NCI-H1417 treated with DMSO at 0.1 percent for 48 hours (cell line): ENCODE data around the gene ATRN.

Source experiments
- DNase-seq: peaks from one replicate; lab custom pipeline; 2025; lab: John Stamatoyannopoulos, UW

The ATRN gene

DNA sequence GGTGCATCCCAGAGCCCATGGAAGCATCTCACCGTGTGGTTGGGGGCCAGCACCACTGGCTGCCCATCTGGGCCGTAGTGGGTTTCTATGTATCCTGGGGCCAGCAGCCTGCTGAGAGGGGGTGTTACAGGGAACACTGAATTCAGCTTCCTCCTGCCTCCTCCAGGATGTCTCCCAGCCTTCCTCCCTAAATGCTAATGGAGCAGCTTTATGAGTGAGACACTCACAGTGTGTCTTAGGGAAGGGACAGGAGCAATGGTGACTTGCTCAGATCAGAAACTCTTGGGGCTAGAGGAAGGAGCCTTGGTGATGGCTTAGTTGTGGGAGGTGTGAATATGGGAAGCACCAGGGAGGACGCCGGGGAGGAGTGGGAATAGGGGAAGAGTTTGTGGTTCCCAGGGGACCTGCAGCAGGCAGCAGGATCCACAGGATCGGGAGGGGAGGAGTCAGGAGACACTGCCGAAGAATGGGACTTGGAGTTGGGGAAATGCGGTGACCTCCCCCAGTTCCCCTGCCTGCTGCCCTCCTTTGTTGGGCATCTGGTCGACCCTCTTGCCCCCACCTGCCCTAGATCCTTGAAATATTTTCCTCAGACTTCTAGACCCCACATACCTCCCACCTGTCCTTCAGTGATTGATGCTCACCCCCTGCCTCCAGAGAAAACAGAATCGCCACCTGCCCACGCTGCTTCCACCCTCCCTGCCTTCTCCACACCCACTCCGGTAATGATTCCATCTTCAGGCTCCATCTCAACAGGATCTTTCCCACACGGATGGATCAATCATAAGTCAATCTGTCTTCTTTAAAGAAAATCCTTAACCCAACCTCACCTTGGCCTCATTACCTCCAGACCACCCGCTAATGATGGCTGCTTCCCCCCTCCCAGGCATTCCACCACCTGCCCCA is 204.4 kb downstream of the ATRN start:
- no peak for DNase-seq

DNA sequence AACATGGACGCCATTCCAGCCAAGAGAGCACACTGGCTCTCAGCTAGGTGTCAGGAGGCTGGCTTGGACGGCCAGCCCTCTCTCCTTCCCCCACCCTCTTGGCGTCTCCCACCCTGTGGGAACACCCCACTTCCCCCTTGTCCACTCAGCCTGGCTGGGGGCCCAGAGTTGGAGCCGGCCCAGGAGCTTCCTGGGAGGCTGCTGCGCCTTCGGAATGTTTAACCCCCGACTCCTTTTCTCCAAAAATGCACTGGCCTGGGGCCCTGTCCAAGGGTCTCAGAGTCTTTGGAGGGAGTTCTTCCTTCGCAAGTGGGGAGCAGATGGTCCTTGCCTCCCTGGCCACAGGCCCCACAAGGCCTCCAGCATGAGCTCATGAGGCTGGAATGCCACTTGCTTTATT is 206.9 kb downstream of the ATRN start:
- no peak for DNase-seq

DNA sequence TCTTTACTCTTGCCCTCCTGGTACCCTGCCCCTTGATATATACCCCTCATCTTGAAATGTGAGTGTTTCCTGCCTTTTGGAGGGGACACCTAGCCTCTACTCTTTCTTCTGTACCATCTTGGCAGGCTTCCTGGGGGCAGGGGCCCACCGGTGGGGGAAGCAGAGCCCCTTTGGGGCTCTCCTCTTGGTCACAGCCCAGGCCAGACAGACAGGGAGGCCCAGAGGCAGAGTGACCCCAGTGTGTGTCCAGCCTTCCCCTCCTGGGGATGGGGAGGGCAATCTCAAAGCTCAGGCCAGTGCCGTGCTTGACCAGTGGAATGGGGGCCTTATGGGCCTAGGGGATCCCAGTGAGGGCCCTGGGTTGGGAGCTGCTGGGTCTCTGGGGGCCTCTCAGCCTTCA is 207.4 kb downstream of the ATRN start:
- no peak for DNase-seq

DNA sequence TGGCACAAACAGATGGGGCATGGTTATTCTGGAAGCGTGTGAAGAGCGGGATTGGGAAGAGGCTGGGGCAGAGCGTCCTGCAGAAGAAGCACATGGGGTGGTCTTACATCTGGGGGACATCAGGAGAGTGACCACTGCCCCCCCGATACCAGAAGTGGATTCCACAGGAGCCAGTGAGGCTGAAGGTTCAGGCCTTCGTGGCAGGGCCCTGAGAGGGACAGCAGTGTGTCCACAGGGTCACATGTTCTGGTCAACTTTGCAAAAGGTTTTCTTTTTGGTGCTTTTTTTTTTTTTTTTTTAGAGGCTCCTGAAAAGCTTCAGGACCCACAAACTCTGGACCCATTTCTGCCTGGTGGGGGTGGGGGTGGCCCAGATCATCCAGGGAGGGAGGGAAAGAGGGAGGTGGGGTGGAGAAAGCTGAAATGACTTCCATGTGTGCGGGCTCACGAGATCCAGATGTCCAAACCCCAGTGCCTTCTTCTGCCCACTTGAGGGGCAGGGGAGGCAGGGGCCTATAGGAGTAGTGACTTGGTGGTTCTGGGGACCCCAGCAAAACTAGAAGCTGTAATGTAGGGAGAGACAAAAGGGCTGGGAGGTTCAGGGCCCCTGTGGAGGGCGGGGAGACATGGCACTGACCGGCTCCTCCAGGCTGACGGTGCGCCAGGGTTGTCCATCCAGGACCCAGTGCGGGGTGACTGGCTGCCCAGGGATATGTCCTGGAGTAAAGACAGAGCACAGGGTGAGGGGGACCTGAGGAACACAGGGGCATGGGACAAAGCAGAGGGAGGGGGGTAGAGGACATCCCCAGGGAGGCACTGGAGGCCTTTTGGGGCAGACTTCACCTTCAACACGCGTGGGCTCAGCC is 208.3 kb downstream of the ATRN start:
- DNase-seq, result no peak

DNA sequence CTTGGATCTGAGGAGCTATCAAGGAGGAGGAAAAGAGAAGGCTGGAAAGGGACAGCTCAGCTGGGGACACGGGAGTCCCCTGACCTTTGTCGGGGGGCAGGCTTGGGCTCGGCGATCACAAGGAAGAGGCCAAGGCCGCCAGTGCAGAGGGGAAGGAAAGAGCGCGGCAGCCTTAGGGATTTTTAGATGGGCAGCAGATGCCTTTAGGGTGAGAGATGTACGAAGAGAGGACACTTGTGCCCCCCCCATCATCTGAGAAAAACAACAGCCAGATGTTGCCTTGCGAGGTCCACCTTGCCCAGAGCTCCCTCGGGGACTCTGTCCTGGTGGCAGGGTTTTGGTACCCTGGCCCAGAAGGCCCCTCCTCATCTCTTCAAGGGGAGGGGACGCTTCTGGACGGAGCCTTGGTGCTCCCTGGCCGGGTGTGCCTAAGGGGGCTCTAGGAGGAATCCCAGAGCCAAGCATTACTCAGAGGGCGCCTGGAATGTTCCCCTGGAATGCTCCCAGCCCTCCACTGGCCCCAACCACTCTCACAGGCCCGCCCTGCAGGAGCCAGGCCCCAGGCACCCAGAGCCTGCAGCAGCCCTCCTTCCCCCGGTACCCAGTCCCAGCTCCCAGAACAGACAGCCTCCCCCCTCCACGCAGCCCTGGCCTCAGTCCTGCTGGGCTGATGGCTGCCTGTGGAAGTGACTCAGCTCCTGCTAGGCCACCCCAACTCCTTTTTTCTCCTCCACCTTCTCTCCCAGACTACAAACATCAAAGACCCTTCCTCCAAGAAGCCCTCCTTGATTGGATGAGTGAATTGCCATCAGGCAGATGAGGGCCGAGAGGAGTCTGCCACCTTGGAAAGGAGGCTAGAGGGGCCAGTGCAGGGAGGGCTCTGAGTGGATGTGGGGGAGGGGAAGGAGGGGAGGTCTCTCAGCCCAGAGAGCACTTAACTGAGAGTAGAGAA is 209.2 kb downstream of the ATRN start:
- DNase-seq, result no peak

DNA sequence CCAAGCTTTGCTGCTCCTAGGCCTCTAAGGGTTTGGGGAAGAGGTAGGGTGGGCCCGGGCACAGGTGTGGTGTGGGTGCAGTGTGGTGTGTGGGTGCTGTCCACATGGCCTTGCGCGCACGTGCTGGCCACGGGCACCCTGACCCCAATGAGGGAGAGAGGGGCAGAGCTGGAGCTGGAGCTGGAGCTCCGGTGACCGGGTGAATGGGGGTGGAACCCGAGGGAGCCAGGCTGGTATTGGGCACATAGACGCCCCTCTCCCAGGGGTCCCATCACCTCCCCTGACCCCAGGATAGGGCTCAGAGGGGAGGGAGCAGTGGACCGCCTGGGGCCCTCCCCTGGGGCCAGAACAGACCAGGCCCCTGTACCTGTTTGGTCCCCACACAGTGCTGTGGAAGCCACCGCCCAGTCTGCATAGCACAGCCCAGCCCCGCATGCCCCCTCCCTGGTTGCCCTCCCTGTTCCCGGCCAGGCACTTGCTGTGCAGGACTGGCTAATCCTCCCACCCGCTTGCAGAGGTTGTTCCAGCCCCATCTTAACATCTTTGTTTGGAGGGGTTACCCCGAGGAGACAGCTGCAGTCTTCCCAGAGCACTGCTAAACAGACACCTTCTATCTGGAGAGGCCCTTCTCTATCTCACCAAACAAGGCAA is 210.0 kb downstream of the ATRN start:
- no peak for DNase-seq

DNA sequence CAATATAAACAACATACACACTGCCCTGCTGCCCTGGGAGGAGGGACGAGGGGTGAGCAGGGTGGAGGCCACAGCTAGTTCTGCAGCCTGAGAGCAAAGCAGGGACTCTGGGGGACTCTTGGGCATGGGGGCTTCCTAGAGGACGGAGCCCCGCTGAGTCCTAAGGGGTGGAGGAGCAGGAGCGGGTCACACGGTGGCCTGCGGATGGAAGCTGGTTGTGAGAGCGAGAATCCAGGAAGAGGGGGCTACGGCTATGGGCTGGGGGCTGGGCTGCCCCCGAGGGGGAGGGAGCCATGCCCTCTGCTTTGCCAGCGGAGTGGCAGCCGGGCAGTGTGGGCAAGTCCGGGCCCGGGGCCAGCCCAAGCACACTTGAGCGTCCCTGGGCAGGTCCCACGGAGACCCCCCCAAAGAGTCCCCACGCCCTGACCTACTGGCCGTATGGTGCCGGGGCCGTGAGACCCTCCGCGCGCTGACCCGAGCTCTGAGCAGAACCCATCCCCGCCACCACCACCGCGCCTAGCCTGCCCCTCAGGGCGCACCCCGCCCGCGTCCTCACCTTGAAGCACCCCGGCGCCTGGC is 210.6 kb downstream of the ATRN start:
- no peak for DNase-seq

DNA sequence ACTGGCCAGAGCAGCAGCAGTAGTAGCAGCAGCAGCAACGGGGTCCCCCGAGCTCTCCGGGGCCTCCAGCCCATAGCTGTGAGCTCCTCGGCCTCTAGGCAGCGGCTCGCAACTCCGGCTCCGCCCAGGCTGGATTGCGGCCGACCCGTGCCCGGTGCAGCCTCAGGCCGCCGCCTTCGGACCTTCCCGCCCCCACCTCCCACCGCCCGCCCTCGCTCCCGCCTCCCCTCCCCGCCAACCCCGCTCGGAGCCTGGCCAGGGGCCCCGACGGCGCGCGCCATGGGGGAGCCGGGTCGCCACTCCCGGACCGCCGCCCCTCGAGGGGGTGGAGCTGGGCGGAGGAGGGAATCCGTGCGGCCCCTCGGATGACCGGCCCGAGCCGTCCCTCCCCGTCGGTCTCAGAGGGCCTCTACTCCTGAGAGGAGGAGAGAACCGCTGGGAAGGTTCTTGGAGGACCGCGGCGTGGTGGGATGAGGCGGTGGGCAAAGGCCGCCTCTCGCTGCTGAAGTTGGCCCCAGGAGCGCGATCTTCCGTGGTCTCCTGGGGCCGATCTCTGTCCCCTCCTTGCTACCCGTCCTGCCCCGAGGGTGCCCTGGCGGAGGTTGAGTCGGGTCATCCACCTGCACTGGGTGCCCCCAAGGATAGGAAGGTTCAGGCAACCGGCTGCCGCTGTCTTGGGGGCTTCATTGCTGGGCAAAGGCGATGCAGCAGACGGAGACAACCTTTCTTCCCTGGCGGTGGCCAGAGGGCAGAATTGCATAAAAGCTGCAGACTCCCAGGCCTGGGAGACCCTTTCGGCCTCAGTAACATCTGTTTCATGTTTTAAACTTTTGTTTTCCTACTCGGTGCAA is 211.3 kb downstream of the ATRN start, which contains the start of gene ADAM33:
Gene ADAM33, minus strand, starts transcription at position 80 of the 851 bp plus-strand sequence. Its CDS starts 6 bp downstream, at position 74.
- no peak for DNase-seq

DNA sequence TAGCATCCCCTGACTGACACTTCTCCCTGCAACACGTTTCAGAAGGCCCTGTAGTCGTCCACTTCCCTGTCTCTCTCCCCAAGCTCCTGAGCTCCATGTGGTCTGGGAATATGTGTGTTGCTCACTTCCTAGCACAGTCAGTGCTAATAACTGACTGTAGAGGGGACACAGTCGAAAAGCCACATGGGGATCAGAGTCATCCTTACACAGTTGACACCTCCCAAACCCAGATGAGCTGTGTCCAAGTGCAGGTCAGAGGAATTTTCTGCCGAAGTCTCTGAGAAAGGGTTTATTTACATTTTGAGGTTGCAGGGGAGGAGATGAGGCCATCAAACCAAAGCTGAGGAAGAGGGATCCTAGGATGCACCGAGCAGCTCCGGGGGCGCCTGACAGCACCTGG is 214.5 kb downstream of the ATRN start:
- DNase-seq, result no peak

DNA sequence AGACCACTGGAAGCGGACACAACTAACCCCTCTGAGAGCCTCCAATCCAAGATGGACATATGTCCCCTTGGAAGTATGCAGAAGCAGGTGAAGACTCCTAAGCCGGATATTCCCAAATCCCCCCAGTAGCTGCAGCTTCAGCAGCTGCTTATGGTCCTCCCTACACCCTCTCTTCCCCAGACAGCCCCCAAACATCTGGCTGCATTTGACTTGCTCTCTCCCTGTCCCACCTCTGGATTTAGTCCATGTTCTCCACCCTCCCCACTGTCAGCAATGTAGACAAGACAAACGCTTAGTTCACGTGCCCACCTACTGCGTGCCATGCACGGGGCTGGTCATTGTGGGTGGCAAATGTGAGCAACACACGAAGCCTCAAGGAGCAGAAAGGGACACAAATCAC is 215.6 kb downstream of the ATRN start:
- no peak for DNase-seq

DNA sequence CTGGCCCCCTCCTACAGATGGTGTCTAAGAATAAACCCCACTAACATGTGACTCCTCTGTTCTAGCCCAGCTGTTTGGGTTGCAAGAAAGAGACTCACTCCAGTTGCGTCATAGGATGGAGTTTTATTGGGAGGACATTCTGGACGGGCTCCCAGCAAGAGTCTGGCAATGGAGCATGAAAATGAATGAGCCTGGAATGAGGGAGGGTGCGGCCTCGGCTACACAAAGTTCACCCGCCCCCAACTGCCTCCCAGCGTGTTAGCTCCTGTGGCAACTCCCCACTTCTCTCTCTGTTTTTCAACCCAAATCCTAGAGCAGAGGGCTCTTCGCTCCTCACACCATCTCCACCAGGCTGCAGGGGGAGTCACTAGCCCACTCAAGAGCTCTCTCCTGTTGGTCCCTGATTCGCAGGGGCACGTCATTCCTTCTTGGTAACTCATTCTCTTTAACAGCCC is 216.1 kb downstream of the ATRN start:
- no peak for DNase-seq

DNA sequence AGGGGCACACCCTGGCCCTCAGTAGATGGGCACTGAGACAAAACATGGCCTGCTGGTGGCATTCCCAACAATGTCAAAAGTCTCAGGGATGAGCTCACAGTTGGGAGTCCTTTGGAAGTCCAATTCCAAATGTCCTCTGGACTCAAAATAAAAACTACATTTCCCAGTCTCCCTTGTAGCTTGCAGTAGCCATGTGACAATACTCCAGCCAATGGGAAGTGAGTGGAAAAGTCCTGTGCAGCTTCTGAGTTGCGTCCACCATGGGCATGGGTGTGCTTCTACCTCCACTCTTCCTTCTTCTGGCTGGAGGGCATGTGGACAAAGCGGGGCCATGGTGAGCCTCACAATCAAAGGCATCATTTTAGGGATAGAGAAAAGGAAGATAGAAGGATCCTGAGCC is 216.8 kb downstream of the ATRN start:
- DNase-seq, result no peak

DNA sequence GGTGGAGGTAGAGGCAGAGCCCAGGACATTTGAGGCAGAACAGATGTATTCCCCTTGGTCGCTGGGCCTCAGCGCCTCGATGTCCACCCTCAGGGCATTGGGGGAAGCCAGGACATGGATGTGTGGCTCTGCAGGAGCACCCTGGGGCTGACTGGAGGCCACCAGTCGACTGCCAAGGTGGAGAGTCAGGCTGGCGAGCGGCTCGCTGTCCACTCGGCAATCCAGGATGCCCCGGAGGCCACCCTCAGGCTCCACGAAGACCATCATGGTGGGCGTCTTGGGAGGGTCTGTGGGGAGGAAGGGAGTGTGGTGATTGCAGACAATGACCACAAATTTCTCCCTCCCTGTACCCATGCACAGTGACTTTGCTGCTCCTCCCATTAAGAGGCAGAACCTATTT is 219.2 kb downstream of the ATRN start:
- DNase-seq, result no peak

DNA sequence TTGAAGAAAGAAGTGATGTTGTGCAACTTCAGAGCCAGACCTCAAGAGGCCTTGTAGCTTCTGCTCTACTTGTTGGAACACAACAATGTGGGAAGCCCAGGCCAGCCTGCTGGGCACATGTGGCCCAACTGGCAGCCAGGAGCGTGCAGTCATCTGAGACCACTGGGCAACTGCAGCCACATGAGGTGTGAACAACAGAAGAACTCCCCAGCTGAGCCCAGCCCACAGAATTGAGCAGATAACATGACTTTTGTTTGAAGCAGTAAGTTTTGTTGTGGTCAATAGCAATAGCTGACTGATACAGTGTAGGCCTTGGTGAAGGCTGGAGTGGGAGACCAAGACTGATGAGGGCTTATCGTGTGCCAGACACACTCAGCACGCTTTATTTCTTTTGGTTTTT is 219.6 kb downstream of the ATRN start:
- DNase-seq, result no peak

DNA sequence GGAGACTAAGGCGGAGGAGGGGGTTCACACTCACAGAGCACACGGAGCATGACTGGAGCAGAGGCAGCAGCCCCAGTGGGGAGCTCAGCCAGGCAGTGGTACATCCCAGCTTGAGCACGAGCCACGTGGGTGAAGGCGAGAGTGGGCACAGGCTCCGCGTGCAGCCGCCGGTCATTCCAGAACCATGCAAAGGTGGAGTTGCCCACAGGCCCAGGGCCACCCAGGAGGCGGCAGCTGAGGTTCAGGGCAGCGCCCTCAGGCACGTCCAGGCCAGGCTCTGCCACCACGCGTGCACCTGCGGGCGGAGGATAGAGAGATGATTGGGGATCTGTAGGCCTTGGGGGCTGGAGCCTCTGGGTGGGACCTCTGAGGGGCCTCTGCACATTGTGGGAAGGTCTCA is 220.5 kb downstream of the ATRN start:
- no peak for DNase-seq

DNA sequence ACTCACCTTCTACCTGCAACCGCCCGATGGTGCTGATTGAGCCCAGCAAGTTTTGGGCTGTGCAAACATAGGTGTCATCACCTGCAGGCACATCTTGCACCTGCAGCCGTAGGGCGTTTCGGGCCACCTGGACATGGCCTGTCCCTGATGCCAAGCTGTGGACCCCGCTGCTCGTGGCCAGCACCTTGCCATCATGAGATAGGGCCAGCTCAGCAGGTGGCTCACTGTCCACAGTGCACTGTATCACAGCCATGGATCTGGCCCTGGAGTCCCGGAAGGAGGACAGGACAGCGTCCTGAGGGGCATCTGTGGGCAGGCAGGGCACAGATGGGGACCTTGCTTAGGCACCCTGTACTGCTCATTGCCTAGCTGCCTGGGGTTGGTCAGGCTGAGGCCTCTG is 221.1 kb downstream of the ATRN start:
- no peak for DNase-seq

DNA sequence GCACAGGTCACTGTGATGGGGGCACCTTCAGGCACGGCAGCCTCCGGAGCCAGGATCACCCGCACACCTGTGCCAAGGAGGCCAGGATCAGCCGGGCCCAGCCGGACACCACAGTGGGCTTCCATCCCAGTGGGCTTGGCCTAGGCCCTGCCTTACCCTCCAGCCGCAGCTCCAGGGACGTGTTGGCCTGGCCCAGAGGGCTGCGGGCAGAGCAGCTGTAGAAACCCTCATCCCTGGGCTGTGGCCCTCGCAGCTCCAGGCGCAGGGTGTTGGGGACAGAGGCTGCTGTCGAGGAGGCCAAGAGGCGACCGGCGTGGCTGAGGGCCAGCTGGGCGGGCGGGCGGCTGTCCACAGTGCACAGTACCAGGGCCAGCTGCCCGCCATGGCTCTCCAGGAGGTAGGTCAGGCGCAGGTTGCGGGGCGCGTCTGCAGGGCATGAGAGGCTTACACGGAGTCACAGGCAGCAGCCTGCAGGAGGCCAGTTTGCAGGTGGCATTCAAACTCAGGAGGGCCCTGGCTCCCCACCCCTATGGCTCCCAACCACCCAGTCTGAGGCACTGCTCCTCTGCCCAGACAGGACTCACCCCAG is 222.0 kb downstream of the ATRN start:
- no peak for DNase-seq

DNA sequence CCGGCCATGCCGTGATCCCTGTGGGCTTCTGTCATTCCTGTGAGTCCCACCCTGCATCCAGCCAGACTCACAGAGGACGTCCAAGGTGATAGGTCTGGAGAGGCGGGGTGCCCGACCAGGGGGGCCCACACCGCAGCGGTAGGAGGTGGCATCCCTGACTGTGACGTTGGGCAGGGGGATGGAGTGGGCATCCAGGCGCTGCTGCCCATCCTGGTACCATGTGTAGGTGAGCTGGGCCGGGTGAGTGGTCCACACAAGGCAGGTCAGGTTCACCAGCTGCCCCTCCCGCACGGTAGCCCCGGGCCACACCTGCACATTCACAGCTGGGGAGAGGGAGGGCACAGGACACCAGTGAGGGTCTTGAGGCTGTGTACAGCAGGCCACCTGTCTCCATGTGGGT is 222.6 kb downstream of the ATRN start:
- DNase-seq, result no peak

DNA sequence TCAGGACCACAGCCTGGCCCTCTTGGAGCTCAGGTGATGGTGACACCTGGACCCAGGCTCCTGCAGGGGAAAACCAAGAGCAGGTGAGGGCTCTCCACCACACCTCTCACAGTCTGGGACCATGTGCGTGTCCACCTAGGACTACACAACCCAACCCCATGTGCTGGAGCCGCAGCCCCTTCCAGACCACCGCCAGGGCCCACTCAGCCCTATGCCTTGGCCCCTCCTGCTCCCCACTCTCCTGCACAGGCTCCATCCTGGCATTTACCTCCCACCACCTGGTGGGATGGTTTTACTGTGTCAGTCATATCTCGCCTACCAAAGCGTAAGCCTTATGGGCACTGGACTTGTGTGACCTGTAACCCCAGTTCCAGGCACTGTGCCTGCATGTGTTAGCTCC is 224.0 kb downstream of the ATRN start:
- DNase-seq, result no peak

DNA sequence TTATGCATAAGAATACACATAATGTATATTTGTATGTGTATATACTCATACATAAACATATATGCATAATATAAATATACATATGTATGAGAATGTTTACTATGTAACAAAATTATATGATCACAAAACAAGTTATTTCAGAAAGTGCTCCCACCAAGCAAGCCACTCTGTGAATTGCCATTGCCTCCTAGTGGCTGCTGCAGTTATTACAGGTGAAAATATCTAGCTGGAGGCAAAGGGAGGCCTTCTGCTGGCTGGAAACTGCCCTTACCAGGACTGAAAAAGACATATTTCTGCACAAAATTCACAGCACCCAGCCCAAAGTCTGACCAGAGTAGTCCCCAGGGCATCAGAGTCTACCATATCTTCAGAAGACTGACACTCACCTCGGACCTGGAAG is 225.4 kb downstream of the ATRN start:
- no peak for DNase-seq
